ENCODE measurements around the gene CREM.

The CREM gene

GRCh38 chr10:35246770-35247343 is 120.2 kb downstream of the CREM start:
- DNase-seq (ENCODE audit: low read depth), result no peak
- no peak overlapping the region for H3K4me3 ChIP-seq (ENCODE audit: low read depth, low read length)

GRCh38 chr10:35251373-35252100 is 124.9 kb downstream of the CREM start:
- DNase-seq (ENCODE audit: low read depth), result no peak

GRCh38 chr10:35257057-35257983 is 130.7 kb downstream of the CREM start:
- no peak overlapping the region for H3K4me3 ChIP-seq (ENCODE audit: low read depth, low read length)
- no peak for DNase-seq (ENCODE audit: low read depth)

More at GRCh38 chr10:35251373-35252100, 124.9 kb downstream of the CREM start:
- H3K4me3 ChIP-seq (ENCODE audit: low read depth, low read length), result no peak overlapping the region

GRCh38 chr10:35259769-35260397 is 133.2 kb downstream of the CREM start:
- peak; percentile 90 for DNase-seq (ENCODE audit: low read depth)

GRCh38 chr10:35262436-35262835 is 135.8 kb downstream of the CREM start:
- no peak overlapping the region for H3K4me3 ChIP-seq (ENCODE audit: low read depth, low read length)
- DNase-seq (ENCODE audit: low read depth), result no peak

More at GRCh38 chr10:35259769-35260397, 133.2 kb downstream of the CREM start:
- H3K4me3 ChIP-seq (ENCODE audit: low read depth, low read length), result no peak overlapping the region
